HG03442 (cell line): ENCODE data around the gene DENR.

ENCODE experiments used
- ATAC-seq: cut with Tn5 transposase; IDR thresholded peaks from one replicate; pipeline ENCODE4 v1.9.1; 2021; ENCODE audit warnings: mild to moderate bottlenecking, moderate library complexity; ENCODE audit not compliant: unreplicated experiment

The DENR gene

DNA sequence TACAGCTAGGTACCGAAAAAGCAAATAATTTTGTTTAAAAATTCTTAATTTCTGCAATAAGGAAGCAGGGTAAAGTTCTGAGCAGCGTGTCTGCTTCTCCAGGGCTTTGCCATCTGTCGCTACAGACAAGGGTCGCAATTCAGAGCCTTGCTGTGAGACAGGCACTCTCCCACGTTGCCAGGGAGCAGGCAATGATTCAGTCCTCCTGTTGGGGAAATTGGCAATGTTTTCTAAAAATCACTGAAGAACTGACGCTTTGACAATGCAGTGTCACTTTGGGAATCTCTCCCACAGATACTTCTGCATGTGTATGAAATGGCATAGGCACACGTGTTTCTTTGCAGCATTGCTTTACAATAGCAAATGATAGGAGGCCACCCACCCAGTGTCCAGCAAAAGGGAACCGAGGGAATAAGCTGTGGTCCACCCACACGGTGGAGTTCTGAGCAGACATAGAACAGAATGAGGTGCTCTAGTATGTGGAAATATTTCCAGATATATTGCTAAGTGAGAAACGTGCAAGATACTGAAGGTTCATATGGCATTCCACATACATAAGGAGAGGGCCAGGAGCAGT is 66.7 kb downstream of the DENR start:
- no peak for ATAC-seq

GRCh38 chr12:122820138-122820537 is 67.5 kb downstream of the DENR start:
- no peak for ATAC-seq
